ENCODE data around the gene GPA33.
A peak's percentile ranks its signal among the peaks of the same experiment; 100 is the strongest.

Gene GPA33, protein sequence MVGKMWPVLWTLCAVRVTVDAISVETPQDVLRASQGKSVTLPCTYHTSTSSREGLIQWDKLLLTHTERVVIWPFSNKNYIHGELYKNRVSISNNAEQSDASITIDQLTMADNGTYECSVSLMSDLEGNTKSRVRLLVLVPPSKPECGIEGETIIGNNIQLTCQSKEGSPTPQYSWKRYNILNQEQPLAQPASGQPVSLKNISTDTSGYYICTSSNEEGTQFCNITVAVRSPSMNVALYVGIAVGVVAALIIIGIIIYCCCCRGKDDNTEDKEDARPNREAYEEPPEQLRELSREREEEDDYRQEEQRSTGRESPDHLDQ

DNA sequence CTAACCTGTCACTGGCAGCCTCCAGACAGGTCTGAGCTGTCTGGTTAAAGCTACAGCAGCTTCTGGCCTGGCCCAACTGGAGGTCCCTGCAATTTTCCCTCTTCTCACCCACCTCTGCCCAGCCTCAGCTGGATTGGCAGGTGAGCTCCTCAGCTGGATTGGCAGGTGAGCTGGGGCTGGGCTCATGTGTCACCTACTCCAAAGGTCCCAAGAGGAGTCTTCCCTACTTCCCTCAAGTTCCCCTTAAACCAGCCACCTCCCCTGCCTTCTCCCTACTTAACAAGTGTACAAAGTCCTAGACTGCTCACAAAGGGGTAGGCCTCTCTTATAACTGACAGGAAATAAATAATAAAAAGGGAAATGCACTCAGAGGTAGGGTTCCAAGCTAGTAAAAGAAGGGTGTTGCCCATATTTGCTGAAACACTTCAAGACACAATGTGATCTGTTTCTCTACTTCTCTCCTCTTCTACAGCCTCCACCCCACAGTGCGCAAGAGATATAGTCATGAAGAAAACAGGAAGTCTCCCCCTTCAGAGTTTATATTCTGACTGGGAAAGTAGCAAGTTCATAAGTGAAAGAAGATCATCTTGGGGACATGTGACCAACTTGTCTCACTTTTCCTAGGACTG is at the start of gene GPA33:
Gene GPA33 (minus strand): TSS at position 64 of the 629 bp plus-strand sequence. CDS start 90 bp downstream, outside the sequence.
- DNase-seq: no peak

DNA sequence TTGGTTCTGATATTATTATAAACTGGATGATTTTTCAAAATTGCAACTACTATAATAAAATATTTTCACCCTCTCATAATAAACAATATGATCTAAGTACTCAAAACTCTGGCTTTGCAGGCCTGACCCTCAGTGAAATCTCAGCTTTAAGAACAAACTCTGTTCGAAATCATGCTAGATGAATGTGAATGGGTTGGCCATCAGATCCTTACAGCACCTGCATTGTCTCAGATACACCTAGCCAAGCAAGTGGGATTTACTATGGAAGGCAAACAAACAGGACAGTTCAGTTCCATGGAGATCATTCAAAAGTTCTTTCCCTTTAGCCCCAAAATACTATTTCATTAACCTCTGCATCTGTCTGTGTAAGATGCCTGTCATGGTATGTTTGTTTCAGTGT is 48.5 kb upstream of the GPA33 start:
- DNase-seq: no peak

DNA sequence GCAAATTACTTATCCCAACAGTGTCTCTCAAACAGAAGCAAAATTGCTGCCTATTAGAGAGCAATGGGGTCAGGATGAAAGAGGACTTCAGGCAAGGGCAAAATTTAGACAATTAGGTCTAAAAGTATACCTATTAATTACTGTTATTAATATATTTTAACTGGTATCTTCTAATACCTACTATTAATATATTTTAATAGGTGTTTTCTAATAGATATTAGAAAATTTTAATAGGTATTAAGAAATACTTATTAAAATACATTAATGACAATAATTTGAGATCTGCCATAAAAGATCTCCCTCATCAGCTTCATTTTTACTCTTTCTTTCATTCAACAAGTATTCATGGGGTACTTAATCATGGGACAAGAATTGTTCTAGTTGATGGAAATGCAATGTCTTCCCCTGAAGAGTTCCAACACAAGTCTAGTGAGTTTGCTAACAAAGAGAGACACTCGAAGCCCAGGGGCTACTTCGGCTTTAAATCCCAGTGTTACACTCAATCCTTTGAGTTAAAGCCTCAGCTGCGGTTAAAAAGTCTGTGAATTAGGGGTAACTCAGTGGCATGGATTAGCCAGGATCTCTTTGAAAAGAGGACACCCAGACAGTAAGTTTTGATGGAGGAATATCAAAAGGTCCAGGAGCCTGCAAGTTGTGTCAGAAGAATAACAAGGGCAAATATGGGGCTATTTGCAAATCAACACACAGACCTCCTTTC is 47.8 kb upstream of the GPA33 start:
- no peak for DNase-seq

DNA sequence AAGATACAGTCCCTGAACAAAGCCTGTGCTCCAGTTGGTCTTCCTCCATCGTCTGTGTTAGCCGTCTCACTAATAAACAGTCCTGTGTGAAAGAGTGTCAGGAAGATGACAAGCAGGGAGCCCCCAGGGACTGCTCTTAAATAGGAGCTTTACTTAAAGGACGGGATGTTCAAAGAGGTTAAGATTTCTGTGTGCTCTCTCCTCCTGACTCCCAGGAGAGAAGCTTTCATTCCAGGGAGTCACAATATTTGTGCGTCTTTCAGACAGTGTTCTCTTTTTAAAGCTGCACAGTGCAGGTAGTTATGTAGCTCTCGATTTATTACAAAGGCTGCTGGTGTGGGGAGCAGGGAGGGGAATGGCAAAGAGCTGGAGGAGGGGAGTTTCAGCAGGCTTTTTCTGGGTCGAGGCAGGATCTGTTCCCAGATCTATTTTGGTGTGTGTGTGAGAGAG is 47.2 kb upstream of the GPA33 start:
- DNase-seq: no peak

DNA sequence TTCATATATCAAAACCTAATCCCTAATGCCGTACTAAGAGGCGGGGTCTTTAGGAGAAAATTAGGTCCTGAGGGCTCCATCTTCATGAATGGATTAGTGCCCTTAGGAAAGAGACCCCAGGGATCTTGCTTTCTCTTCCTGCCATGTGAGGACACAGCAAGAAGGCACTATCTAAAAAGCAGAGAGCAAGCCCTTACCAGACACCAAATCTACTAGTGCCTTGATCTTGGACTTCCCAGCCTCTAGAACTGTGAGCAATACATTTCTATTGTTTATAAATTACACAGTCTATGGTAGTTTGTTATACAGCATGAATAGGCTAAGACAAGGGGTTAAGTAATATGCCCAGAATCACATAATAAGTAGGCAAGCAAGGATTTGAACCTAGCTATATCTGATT is 46.6 kb upstream of the GPA33 start:
- DNase-seq: no peak

DNA sequence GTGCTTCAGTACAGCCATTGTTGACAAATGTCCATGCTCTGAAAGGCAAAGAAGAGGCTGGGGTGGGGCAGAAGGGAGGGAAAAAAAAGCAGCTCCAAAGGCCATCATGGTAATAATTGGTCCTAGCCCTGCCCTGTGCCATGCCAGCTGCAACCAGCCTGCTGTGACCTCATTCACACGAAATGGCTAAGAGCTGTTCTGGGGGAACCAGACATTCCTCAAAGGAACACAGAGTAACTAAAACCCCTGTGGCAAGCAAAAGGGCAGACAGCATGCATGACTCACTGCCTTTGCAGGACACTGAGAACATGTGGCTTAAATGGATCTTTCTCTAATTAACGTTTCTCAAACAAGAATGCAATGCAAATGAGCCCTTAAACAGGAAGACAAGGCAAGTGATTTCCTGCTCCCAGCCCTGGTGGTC is 46.0 kb upstream of the GPA33 start:
- DNase-seq: no peak

DNA sequence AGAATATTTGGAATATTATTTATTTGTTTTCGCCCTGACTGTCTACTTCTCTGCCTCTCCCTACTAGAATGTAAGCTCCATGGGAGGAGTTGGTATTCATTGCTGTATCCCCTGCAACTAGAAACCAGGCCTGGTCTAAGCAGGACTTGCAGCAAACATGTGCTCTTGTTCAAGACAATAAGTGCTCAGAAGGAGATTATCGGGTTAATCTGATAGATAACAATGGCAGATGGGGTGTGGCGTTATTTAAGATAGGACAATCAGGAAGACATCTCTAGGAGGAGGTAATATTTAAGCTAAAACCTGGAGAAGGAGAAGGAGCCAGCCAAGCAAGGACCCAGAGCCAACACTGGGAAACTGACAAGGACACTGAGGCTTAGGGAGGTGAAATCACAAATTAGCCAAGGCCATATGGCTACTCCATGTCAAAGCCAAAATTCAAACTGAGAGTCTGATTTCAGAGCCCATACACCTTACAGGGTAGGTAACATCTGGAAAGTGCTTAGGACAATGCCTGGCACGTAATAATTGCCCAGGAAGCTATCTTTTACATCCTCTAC is 45.2 kb upstream of the GPA33 start:
- DNase-seq: no peak

DNA sequence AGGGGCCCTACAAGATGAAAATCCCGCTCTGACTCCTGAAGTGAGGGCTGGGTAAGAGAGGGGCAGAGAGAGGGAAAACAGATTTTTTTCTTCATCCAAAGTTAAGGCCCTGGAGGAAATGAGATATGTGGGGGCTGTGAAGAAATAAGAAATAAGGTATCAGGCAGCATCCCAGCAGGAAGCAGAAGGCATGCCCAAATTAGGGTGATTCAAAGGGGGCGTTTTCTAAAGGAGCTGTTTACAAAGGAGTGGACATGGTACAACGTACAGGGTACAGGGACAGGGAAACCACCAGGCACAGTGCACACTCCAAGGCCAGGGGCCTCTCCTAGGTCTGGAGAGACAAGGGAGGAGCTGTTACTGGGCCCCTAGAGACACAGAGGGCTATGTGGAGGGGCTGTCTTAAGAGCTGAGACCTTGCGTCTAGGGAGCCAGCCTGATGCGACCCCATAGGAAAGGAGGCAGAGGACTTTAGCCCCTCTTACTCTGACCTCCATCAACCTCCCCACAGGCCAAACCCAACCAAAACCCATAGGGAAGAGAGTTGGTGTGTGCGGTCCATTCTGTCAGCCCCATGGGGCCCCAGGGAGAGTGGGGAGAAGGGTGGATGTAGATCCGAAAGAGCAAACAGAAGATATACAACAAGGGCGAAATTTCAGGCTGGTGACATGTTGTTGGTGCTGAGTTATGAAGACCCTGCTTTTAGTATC is 42.3 kb upstream of the GPA33 start:
- DNase-seq: no peak

DNA sequence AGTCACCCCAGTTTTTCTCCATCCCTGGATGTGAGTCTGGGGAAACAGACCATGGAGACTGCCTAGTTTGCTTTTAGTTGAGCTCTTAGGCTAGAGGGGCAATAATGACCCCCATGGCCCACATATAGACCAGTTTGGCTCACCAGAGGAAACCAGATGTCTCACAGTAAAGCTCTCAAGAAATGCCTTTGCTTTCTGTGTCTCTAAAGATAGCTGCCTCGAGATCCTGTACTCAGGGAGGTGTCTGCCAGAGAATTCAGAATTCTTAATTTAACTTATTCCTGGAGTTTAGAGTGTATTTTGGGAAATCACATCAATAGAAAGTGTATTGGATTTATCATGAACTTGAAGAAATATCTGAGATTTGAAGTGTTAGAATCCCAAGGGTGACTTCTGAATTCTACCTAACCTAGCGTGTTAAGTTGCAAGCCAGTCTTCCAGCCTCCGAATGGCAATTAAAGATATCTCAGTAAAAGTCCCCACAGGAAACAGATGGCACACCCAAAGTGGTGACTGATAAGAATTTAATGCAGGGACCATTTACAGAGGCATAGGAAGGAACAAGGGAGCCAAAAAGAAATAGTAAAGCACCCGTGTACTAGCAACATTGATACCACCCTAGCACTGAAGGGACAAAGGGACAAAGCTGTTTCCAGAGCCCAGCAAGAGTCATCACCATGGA is 40.8 kb upstream of the GPA33 start:
- no peak for DNase-seq

DNA sequence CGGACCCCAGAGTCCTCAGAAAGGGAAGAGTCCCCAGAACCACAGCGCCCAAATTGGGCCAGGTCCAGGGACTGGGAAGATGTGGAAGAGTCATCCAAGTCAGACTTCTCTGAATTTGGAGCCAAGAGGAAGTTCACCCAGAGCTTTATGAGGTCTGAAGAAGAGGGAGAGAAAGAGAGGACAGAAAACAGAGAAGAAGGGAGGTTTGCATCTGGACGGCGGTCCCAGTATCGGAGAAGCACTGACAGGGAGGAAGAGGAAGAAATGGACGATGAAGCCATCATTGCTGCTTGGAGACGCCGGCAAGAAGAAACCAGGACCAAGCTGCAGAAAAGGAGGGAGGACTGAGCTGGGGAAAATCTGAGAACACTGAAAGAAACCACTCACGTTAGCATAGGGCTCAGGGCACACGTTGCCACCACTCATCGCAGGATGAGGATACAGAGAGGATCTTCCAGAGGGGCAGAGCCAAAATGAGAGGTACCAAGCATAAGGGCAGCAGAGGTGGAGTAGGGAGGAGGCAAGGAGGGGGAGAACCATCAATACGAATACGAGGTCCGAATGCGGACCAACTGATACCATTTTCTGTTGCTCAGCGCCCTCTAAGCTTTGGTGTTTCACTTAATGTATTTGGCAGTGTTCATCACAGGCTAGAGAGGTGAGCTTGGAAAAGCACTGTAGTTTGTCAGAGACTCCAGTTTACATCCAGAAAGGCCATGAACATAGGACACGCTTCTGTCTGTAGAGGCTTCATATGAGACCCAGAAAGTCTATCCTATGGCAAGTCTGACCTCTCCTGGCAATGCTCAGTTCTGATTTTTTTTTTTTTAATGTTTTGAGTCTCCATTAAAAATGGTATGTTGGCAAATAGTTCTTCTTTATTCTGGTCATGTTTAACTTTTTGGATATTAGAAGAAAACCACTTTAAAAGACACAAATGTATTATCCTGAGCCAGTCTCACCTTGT is 38.4 kb upstream of the GPA33 start:
- DNase-seq: no peak

DNA sequence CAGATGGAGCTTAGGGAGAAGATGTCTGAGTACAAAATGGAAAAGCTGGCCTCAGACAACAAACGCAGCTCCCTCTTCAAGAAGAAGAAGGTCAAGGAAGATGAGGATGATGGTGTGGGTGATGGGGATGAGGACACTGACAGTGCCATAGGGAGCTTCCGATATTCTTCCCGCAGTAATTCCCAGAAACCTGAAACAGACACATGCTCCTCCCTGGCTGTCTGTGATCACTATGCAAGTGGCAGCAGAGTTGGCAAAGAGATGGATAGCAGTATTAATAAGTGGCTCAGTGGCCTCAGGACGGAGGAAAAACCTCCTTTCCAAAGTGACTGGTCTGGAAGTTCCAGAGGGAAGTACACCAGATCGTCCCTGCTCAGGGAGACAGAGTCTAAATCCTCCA is 37.5 kb upstream of the GPA33 start:
- DNase-seq: no peak

DNA sequence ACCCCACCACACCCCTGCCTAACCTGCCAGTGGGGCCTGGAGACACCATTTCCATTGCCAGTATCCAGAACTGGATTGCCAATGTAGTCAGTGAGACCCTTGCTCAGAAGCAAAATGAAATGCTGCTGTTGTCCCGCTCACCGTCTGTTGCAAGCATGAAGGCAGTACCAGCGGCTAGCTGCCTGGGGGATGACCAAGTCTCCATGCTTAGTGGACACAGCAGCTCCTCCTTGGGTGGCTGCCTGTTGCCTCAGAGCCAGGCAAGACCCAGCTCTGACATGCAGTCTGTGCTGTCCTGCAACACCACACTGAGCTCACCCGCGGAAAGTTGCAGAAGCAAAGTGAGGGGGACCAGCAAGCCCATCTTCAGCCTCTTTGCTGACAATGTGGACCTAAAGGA is 37.1 kb upstream of the GPA33 start:
- no peak for DNase-seq

DNA sequence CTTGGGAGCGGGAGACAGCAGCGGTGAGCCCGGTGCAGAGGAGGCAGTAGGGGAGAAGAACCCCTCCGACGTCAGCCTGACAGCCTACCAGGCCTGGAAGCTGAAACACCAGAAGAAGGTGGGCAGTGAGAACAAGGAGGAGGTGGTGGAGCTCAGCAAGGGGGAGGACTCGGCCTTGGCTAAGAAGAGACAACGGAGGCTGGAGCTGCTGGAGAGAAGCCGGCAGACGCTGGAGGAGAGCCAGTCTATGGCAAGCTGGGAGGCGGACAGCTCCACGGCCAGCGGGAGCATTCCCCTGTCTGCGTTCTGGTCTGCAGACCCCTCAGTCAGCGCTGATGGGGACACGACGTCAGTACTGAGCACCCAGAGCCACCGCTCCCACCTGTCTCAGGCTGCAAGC is 36.6 kb upstream of the GPA33 start:
- DNase-seq: no peak

DNA sequence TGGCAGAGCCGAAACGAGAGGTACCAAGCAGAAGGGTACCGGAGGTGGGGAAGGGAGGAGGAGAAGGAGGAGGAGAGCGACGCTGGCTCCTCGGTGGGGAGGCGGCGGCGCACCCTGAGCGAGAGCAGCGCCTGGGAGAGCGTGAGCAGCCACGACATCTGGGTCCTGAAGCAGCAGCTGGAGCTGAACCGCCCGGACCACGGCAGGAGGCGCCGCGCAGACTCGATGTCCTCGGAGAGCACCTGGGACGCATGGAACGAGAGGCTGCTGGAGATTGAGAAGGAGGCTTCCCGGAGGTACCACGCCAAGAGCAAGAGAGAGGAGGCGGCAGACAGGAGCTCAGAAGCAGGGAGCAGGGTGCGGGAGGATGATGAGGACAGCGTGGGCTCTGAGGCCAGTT is 36.1 kb upstream of the GPA33 start:
- no peak for DNase-seq

DNA sequence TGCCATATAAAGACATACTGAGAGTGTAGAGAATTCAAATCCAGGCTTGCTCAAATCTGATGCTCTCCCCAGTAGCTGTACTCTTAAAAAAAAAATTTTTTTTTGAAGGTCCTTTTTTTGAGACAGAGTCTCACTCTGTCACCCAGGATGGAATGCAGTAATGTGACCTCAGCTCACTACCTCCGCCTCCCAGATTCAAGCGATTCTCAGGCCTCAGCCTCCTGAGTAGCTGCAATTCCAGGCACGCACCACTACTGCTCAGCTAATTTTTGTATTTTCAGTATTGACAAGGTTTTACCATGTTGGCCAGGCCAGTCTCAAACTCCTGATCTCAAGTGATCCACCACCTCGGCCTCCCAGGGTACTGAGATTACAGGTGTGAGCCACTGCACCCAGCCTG is 32.4 kb upstream of the GPA33 start:
- no peak for DNase-seq

DNA sequence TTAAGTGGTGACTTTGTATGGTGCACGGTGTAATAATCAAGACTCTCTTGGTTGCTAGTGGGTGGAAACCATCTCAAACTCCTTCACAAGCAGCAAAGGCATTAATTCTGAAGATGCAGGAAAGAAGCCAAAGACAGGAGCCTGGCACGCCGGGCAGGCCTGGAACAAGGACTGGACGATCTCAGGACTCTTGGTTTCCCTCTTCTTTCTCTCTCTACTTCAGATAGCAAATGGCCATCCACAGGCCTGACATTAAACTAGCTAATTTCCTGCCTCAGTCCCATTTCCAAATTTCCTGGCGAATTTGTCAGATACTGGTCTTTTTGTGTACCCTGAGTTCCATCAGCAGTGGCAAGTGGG is 31.9 kb upstream of the GPA33 start:
- DNase-seq: no peak

DNA sequence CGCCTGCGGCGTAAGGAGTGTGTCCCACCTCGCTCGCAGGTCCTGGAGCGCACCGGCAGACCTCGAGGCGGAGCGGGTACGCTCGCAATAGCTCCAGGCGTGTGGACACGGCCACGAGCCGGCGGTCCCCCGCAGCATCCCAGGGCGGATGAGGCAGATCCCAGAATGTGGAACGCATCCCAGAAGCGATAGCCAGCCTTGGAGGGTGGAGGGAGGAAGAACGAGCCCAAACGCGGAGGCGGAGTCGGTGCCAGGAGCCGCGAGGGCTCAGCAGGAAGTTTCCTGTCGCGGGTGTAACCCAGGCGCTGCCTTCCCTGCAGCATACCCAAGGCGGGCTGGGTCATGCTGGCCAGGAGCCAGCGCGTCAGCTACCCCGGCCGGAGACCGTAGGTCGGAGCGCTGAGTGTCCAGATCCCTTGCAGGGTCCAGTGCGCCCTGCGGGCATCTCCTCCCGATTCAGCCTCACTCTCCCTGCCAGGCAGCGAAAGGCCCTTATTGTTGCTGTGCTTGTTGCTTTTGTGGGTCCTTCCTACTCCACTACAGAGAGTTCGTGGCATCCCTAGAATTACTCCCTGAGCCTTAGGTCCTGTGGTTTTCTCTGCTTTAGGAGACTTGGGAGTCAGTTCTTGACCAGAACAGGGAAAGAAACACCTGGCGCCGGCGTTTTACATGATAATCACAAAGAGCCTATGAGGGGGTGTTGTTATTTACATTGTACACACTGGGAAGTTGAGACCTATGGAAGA is 31.4 kb upstream of the GPA33 start:
- peak; percentile 49 to 60 for DNase-seq

DNA sequence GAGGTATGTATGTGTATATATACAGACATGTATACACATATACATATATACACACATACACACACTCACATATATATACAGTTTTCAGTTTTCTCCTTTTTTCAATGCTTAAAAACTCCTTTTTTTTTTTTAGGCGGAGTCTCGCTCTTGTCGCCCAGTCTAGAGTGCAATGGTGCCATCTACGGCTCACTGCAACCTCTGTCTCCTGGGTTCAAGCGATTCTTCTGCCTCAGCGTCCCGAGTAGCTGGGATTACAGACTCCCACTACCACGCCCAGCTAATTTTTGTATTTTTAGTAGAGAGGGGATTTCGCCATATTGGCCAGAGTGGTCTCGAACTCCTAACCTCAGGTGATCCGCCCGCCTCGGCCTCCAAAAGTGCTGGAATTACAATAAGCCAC is 30.7 kb upstream of the GPA33 start:
- no peak for DNase-seq

DNA sequence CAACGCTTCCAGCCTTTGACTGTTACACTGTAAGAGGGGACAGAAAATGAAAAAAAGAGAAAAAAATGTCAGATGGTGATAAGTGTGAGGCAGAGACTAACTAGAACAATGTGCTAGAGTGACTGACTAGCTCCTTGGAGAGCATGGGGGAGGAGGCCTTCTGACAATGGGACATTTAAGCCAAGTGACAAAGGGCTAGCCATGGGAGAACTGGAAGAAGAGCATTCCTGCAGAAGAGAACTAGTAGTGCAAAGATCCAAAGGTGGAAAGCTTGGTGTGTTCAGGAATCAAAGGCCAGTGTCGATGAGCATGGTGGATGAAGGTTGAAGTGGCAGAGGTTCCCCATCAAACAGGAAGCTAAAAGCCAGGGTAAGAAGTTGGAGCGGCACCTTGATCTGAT is 29.5 kb upstream of the GPA33 start:
- no peak for DNase-seq

DNA sequence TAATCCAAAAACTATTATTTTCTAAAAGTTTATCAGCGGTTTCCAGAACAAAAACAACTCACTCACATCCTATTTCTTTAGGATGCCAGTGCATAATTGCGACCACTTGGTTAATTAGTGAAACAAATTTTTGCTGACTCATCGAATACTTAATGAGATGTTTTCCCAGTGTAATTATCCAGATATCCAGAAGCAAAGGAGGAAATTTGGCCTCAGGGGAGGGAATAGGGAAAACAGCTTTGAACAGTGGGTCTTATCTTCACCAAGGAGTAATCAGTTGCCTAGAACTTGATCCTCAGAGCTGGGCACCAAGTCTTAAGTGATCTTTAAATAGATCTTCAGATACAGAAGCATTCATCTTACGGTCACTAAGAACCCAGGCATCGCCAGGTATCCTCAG is 28.0 kb upstream of the GPA33 start:
- no peak for DNase-seq

DNA sequence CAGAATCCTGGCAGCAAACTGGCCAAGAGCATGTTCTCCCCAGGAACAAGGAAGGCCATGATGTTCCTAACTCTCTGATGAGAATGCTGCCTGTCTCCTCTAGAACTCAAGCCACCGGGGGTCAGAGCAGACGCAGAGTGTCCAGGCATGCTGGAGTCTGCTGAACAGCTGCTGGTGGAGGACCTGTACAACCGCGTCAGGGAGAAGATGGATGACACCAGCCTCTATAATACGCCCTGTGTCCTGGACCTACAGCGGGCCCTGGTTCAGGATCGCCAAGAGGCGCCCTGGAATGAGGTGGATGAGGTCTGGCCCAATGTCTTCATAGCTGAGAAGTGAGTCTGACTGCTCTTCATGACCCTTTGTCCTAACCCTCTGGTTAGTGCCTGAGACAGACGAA is 27.0 kb upstream of the GPA33 start:
- no peak for DNase-seq
